Gastrocnemius medialis (tissue), 4 donors: ENCODE measurements around the gene TMPRSS5. TPM values are rescaled to one million over a fixed set of nuclear protein-coding genes. Genes with fewer than 3 reads are reported as not detected.

Source experiments
- ATAC-seq, 2 donors: fragments of 150-250 bp; one replicate each; pipeline ENCODE4 v1.9.1; 2016
- DNase-seq, 2 donors: peaks; one replicate each; pipeline ENCODE4 v3.0.0-alpha.2; 2019
- H3K27ac ChIP-seq, 4 donors: fragments of 200-600 bp; sonication (generic); 1 replicate in 1 of 4; 2 replicates in 3 of 4; pipeline ENCODE4 v1.5.1; 2016 to 2018; ENCODE audit warnings: mild to moderate bottlenecking in 2 of 4, moderate library complexity in 1 of 4
- H3K27me3 ChIP-seq, 3 donors: fragments of 200-600 bp; sonication (generic) in 2 of 3; 1 replicate in 1 of 3; 2 replicates in 2 of 3; pipeline versions ENCODE4 v1.5.1 to v1.6.0; 2016 to 2019; ENCODE audit warnings: mild to moderate bottlenecking in 1 of 3, moderate library complexity in 1 of 3
- H3K36me3 ChIP-seq, 2 donors: fragments of 200-600 bp; sonication (generic) in 1 of 2; one replicate each; pipeline ENCODE4 v1.5.1; 2017 to 2018
- H3K4me1 ChIP-seq, 2 donors: fragments of 200-600 bp; sonication (generic) in 1 of 2; one replicate each; pipeline ENCODE4 v1.5.1; 2016 to 2017; ENCODE audit warnings: mild to moderate bottlenecking in 2 of 2
- H3K4me3 ChIP-seq, 4 donors: fragments of 200-600 bp; sonication (generic) in 3 of 4; 1 replicate in 1 of 4; 2 replicates in 3 of 4; pipeline ENCODE4 v1.5.1; 2016 to 2019; ENCODE audit warnings: mild to moderate bottlenecking in 2 of 4
- H3K9me3 ChIP-seq, 3 donors: fragments of 200-600 bp; sonication (generic) in 2 of 3; 1 replicate in 1 of 3; 2 replicates in 2 of 3; pipeline ENCODE4 v1.5.1; 2016 to 2019
- POLR2A ChIP-seq, 2 donors: fragments of 450-650 bp; IDR thresholded peaks; one replicate each; pipeline ENCODE4 v1.6.1; 2017; ENCODE audit warnings: antibody characterized with exemption in 2 of 2, mild to moderate bottlenecking in 2 of 2, moderate library complexity in 2 of 2
- in situ Hi-C, 4 donors: fragments of 200-750 bp; cut with MboI; loops; one replicate each; pipeline versions ENCODE4 v1.15.0 to v1.8.0; 2017; ENCODE audit warnings: low sequenced_read_pairs in 4 of 4
- intact Hi-C: fragments of 100-400 bp; cut with DNase I; formaldehyde crosslinking; loops from one replicate; pipeline ENCODE4 v1.15.1; 2023; ENCODE audit warnings: low total_unique reads
- total RNA-seq, 4 donors: library from RNA; depleted of rRNA; stranded (reverse); fragments of >200 nt; gene quantifications; one replicate each; pipeline versions ENCODE4 v1.1.0 to v1.2.3, GENCODE V29; 2016
- TF ChIP-seq, protein P1 (sequence below), 5 experiments: fragments of 450-650 bp in 3 of 5; fragments of 200-600 bp in 2 of 5; sonication (generic) in 2 of 5; IDR thresholded peaks in 4 of 5; conservative IDR thresholded peaks in 1 of 5; 1 replicate in 4 of 5; 2 replicates in 1 of 5; pipeline ENCODE4 v1.5.1; 2016 to 2019; ENCODE audit warnings: antibody characterized with exemption in 5 of 5, mild to moderate bottlenecking in 3 of 5, moderate library complexity in 3 of 5

The TMPRSS5 gene
- total RNA-seq, 4 donors from 2014 or later, result 0.24 to 0.61 (median 0.36) TPM; not detected in 1

- intact Hi-C loops, result no loop called here
- Histone ChIP-seq H3K36me3 (no peaks in the 10 kb centered on the region), H3K4me1 (no peaks in the 10 kb centered on the region), H3K9me3 (no peaks in the 10 kb centered on the region), H3K27ac (no peak overlapping the region), H3K4me3 (no peak overlapping the region), H3K27me3 (no peaks in the 10 kb centered on the region)
- in situ Hi-C loops, result no loop called here
- TF ChIP-seq POLR2A (IDR thresholded peaks at IDR 0.05), result no peak
- TF ChIP-seq, protein P1, sequence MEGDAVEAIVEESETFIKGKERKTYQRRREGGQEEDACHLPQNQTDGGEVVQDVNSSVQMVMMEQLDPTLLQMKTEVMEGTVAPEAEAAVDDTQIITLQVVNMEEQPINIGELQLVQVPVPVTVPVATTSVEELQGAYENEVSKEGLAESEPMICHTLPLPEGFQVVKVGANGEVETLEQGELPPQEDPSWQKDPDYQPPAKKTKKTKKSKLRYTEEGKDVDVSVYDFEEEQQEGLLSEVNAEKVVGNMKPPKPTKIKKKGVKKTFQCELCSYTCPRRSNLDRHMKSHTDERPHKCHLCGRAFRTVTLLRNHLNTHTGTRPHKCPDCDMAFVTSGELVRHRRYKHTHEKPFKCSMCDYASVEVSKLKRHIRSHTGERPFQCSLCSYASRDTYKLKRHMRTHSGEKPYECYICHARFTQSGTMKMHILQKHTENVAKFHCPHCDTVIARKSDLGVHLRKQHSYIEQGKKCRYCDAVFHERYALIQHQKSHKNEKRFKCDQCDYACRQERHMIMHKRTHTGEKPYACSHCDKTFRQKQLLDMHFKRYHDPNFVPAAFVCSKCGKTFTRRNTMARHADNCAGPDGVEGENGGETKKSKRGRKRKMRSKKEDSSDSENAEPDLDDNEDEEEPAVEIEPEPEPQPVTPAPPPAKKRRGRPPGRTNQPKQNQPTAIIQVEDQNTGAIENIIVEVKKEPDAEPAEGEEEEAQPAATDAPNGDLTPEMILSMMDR (IDR thresholded peaks at IDR 0.05 in 4 of 5, conservative IDR thresholded peaks at IDR 0.05 in 1 of 5), result no peak
- no peak for DNase-seq
- no peak for ATAC-seq
These were observed 22.5 kb downstream of the TMPRSS5 start for GRCh38 chr11:113683481-113684046.

DNA sequence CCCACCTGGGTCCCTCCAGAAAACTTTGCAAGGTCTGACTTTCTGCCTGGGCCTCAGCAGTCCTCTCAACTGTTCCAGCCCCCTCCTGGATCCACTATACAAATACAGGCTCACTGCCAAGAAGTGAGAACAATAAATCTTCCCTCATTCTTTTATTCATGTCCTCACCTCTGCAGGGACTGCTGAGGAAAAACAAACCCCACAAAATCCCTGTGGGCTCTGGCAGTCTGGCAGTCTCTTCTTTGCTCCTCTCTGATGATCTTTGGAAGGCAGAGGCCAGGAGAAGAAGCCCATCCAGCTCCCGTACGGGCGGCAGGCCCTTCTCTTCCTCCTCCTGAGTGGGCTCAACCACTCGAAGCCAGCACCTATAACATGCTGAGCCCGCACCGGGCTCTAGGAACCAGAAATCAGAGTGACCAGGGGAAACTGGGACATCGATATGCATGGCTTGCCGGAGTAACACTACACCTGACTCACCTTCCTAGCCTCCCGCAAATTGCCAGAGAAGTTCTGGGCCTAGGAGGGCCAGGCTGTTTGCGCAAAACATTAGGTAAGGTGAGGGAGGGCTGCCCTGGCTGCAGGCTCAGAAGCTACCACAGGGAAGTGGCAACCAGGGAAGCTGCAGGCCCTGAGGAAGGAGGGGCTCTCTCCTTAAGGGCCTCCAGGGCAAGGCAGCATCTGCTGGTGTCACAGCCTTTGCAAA lies 24.2 kb downstream of the TMPRSS5 start:
- intact Hi-C loops, result no loop called here
- H3K36me3 ChIP-seq, result no peaks in the 10 kb centered on the region
- H3K27me3 ChIP-seq, result no peaks in the 10 kb centered on the region
- no peak for DNase-seq
- in situ Hi-C loops, result no loop called here
- no peak overlapping the region for H3K4me3 ChIP-seq
- H3K27ac ChIP-seq, result no peak overlapping the region
- ATAC-seq, result peak in 1 of 2 donors; percentile 43
- TF ChIP-seq, protein P1 (IDR thresholded peaks at IDR 0.05 in 4 of 5, conservative IDR thresholded peaks at IDR 0.05 in 1 of 5), result no peak
- TF ChIP-seq POLR2A (IDR thresholded peaks at IDR 0.05), result no peak
- H3K9me3 ChIP-seq, result no peaks in the 10 kb centered on the region
- H3K4me1 ChIP-seq, result no peaks in the 10 kb centered on the region

- no peaks in the 10 kb centered on the region for H3K36me3 ChIP-seq
- peaks cover 0 to under 1% of the 10 kb centered on the region in 2 donors for H3K4me1 ChIP-seq
- TF ChIP-seq POLR2A (IDR thresholded peaks at IDR 0.05), result no peak
- TF ChIP-seq, protein P1 (IDR thresholded peaks at IDR 0.05 in 4 of 5, conservative IDR thresholded peaks at IDR 0.05 in 1 of 5), result no peak
- ATAC-seq, result no peak
- intact Hi-C loops (no loop called here), in situ Hi-C loops (no loop called here)
- no peak overlapping the region for H3K4me3 ChIP-seq
- no peaks in the 10 kb centered on the region for H3K27me3 ChIP-seq
- DNase-seq, result no peak
- H3K27ac ChIP-seq, result no peak overlapping the region
- no peaks in the 10 kb centered on the region for H3K9me3 ChIP-seq
These were observed 24.8 kb downstream of the TMPRSS5 start for GRCh38 chr11:113681282-113681681.

GRCh38 chr11:113677685-113678084 lies 28.4 kb downstream of the TMPRSS5 start:
- no peak for ATAC-seq
- TF ChIP-seq POLR2A (IDR thresholded peaks at IDR 0.05), result no peak
- TF ChIP-seq, protein P1 (IDR thresholded peaks at IDR 0.05 in 4 of 5, conservative IDR thresholded peaks at IDR 0.05 in 1 of 5), result no peak
- Histone ChIP-seq H3K9me3 (no peaks in the 10 kb centered on the region), H3K36me3 (no peaks in the 10 kb centered on the region), H3K4me1 (peaks cover 6 to 18% of the 10 kb centered on the region in 2 donors), H3K27ac (no peak overlapping the region), H3K27me3 (no peaks in the 10 kb centered on the region), H3K4me3 (no peak overlapping the region)
- DNase-seq, result no peak
- in situ Hi-C loops (no loop called here), intact Hi-C loops (no loop called here)
